Panc1 (cell line): Measurements from ENCODE around the gene CHST9. TPM values are rescaled to one million over a fixed set of nuclear protein-coding genes. Genes with fewer than 3 reads are reported as not detected.

Source experiments
- ATAC-seq: fragments of 200-7000 bp; cut with Tn5 transposase; 2 replicates; pipeline ENCODE4 v1.9.1; 2020; ENCODE audit warnings: mild to moderate bottlenecking, moderate library complexity
- BruUV-seq: library from RNA; stranded (reverse); fragments of 400-500 nt; replicated peaks from 2 replicates; lab custom pipeline; 2021; lab: Mats Ljungman, UMichigan
- CTCF ChIA-PET: fragments of 300-600 bp; sonication (Branson Sonifier 250); formaldehyde crosslinking; loops from one replicate; lab custom pipeline; 2022; ENCODE audit warnings: antibody characterized with exemption; lab: Charles Lee
- POLR2A ChIA-PET: fragments of 300-600 bp; sonication (Branson Sonifier 250); formaldehyde crosslinking; loops from one replicate; lab custom pipeline; 2022; ENCODE audit warnings: antibody characterized with exemption; lab: Charles Lee
- DNase-seq: peaks from one replicate; pipeline ENCODE4 v3.0.0-alpha.2; 2010; ENCODE audit warnings: low read depth, low spot score
- H3K27ac ChIP-seq: 2 replicates; pipeline ENCODE4 v1.5.1; 2011; ENCODE audit warnings: mild to moderate bottlenecking, low read length, inconsistent platforms
- H3K27me3 ChIP-seq: fragments of 200-500 bp; sonication (Bioruptor generic); 2 replicates; pipeline ENCODE4 v1.6.0; 2014; ENCODE audit warnings: low read length, inconsistent platforms; ENCODE audit not compliant: control insufficient read depth, insufficient read depth
- H3K36me3 ChIP-seq: fragments of 200-500 bp; sonication (Bioruptor generic); 2 replicates; pipeline ENCODE4 v1.5.1; 2014; ENCODE audit warnings: inconsistent platforms, mild to moderate bottlenecking, low read length, moderate library complexity; ENCODE audit not compliant: control insufficient read depth, insufficient read depth
- H3K4me1 ChIP-seq: 2 replicates; pipeline ENCODE4 v1.5.1; 2011; ENCODE audit warnings: inconsistent platforms, mild to moderate bottlenecking, low read length, moderate library complexity; ENCODE audit not compliant: control insufficient read depth, insufficient read depth
- H3K4me3 ChIP-seq, 2 experiments: 2 replicates each; pipeline ENCODE4 v1.5.1; 2011 to 2012; ENCODE audit warnings: low read depth in 2 of 2, low read length in 2 of 2, mild to moderate bottlenecking in 2 of 2, inconsistent platforms in 1 of 2, moderate library complexity in 1 of 2
- H3K9me3 ChIP-seq: fragments of 200-500 bp; sonication (Bioruptor generic); 2 replicates; pipeline ENCODE4 v1.5.1; 2014; ENCODE audit warnings: low read depth, mild to moderate bottlenecking, inconsistent platforms, low read length, moderate library complexity; ENCODE audit not compliant: control insufficient read depth, insufficient read depth
- POLR2AphosphoS5 ChIP-seq: IDR thresholded peaks from 2 replicates; pipeline ENCODE4 v1.6.1; 2012; ENCODE audit warnings: mild to moderate bottlenecking, low read depth, low read length, moderate library complexity
- REST ChIP-seq, 2 experiments: IDR thresholded peaks; 2 replicates each; pipeline ENCODE4 v1.6.1; 2011 to 2012; ENCODE audit warnings: low read depth in 2 of 2, control low read depth in 1 of 2, low read length in 1 of 2, mild to moderate bottlenecking in 1 of 2, moderate library complexity in 1 of 2; ENCODE audit not compliant: insufficient read depth in 1 of 2
- SIN3A ChIP-seq: IDR thresholded peaks from 2 replicates; pipeline ENCODE4 v1.6.1; 2012; ENCODE audit warnings: low read depth, mild to moderate bottlenecking, low read length, moderate library complexity, borderline replicate concordance; ENCODE audit not compliant: insufficient read depth
- TCF7L2 ChIP-seq: IDR thresholded peaks from 2 replicates; pipeline ENCODE4 v1.6.1; 2011; ENCODE audit warnings: mild to moderate bottlenecking, low read depth, low read length, inconsistent platforms
- in situ Hi-C: cut with HindIII; loops from 2 replicates; pipeline ENCODE4 v1.10.0; 2016; ENCODE audit warnings: low sequenced_read_pairs, low pct_unique_long_range_greater_than_20kb
- intact Hi-C: fragments of 100-400 bp; cut with micrococcal nuclease; formaldehyde crosslinking; loops from one replicate; pipeline ENCODE4 v1.10.0; 2022; ENCODE audit not compliant: unreplicated experiment
- total RNA-seq: library from RNA; stranded (reverse); gene quantifications from one replicate; pipeline ENCODE4 v1.2.1, GENCODE V29; 2021; ENCODE audit not compliant: unreplicated experiment
- TF ChIP-seq, protein P1 (sequence below): fragments of 450-650 bp; IDR thresholded peaks from 2 replicates; pipeline ENCODE4 v1.5.1; 2017; ENCODE audit warnings: mild to moderate bottlenecking

CHST9 gene
- total RNA-seq, 1 experiment from 2014 or later: 0.05 TPM

- POLR2A ChIA-PET: no interaction called here
- DNase-seq: no peak
- H3K36me3 ChIP-seq: no peaks in the 10 kb centered on the region
- no peaks in the 10 kb centered on the region for H3K9me3 ChIP-seq
- H3K4me1 ChIP-seq: no peaks in the 10 kb centered on the region
- CTCF ChIA-PET: no interaction called here
- no peak overlapping the region for H3K27ac ChIP-seq
- H3K4me3 ChIP-seq: no peak overlapping the region
- ATAC-seq: no peak
- BruUV-seq: no TSS peak
- TF ChIP-seq SIN3A: no peak
- no peak for TF ChIP-seq POLR2AphosphoS5
- no peak for TF ChIP-seq TCF7L2
- TF ChIP-seq, protein P1, sequence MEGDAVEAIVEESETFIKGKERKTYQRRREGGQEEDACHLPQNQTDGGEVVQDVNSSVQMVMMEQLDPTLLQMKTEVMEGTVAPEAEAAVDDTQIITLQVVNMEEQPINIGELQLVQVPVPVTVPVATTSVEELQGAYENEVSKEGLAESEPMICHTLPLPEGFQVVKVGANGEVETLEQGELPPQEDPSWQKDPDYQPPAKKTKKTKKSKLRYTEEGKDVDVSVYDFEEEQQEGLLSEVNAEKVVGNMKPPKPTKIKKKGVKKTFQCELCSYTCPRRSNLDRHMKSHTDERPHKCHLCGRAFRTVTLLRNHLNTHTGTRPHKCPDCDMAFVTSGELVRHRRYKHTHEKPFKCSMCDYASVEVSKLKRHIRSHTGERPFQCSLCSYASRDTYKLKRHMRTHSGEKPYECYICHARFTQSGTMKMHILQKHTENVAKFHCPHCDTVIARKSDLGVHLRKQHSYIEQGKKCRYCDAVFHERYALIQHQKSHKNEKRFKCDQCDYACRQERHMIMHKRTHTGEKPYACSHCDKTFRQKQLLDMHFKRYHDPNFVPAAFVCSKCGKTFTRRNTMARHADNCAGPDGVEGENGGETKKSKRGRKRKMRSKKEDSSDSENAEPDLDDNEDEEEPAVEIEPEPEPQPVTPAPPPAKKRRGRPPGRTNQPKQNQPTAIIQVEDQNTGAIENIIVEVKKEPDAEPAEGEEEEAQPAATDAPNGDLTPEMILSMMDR: peak; percentile 56; the same call in 1 of the 2 replicates
- TF ChIP-seq REST (IDR thresholded peaks at IDR 0.05; ENCODE audit: insufficient read depth in 1 of 2, low read depth in 2 of 2, low read length in 1 of 2): no peak
- in situ Hi-C loops: no loop called here
- intact Hi-C loops: loop anchor here (2.0 to 5.0 kb wide), 2 partner anchors 191 to 697 kb away; no protein-coding TSS in a partner anchor
- H3K27me3 ChIP-seq: peaks cover 5% of the 10 kb centered on the region; the same call in 1 of the 2 replicates
Measured at GRCh38 chr18:27004056-27004829, 180.9 kb downstream of the CHST9 start.

DNA sequence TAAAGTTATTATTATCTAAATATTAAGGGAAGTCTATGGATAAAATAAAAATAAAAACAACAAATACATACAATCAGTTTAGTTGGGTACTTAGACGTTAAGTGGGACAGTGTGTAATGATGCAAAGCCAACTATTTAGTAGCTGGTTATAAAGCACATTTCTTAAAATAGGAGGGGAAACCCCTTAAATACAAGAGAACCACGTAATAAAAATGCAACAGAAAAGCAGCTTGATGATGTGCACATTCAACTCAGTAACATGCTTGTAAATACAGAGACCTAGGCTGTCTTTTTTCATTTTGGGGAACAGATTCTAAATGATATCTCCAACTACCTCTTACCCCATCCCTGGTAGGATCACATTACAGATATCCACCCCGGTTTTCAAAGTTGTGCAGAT is 185.3 kb downstream of the CHST9 start:
- in situ Hi-C loops (no loop called here), intact Hi-C loops (loop anchor here (5.0 kb wide), 1 partner anchor 692 kb away; no protein-coding TSS in a partner anchor)
- Histone ChIP-seq H3K27me3 (no peaks in the 10 kb centered on the region; the same call in 1 of the 2 replicates), H3K36me3 (no peaks in the 10 kb centered on the region), H3K9me3 (no peaks in the 10 kb centered on the region), H3K4me3 (no peak overlapping the region), H3K27ac (no peak overlapping the region), H3K4me1 (no peaks in the 10 kb centered on the region)
- no TSS peak for BruUV-seq
- TF ChIP-seq TCF7L2: no peak
- TF ChIP-seq POLR2AphosphoS5: no peak
- TF ChIP-seq, protein P1: no peak
- no peak for TF ChIP-seq SIN3A
- no peak for TF ChIP-seq REST (IDR thresholded peaks at IDR 0.05; ENCODE audit: insufficient read depth in 1 of 2, low read depth in 2 of 2, low read length in 1 of 2)
- DNase-seq: no peak
- ChIA-PET CTCF (no interaction called here), POLR2A (interaction anchor here (0.6 kb wide), 1 partner anchor 1296 kb away, joined by 3 read pairs; no protein-coding TSS in a partner anchor)
- ATAC-seq: no peak
